HepG2 (cell line): ENCODE results near the gene UVSSA. TPM values are rescaled to one million over a fixed set of nuclear protein-coding genes. Genes with fewer than 3 reads are reported as not detected.

ENCODE experiments used
- AHR ChIP-seq: IDR thresholded peaks from 2 replicates; pipeline ENCODE4 v1.6.1; 2018; ENCODE audit warnings: missing genetic modification reagents, missing compliant biosample characterization
- EZH2 ChIP-seq: conservative IDR thresholded peaks from 2 replicates; pipeline ENCODE4 v1.6.1; 2012; ENCODE audit warnings: mild to moderate bottlenecking, low read depth, low read length, moderate library complexity
- GABPA ChIP-seq, 2 experiments: IDR thresholded peaks; 2 replicates each; pipeline ENCODE4 v1.6.1; 2011 to 2016; ENCODE audit warnings: low read depth in 2 of 2, low read length in 1 of 2, missing biosample characterization in 1 of 2, missing genetic modification characterization in 1 of 2
- GATAD1 ChIP-seq: IDR thresholded peaks from 2 replicates; pipeline ENCODE4 v1.6.1; 2016; ENCODE audit warnings: missing genetic modification reagents, missing compliant biosample characterization
- MAF1 ChIP-seq: sonication (generic); formaldehyde crosslinking; IDR thresholded peaks from 2 replicates; pipeline ENCODE4 v1.5.0; 2020; ENCODE audit warnings: missing genetic modification reagents, borderline replicate concordance
- MIER2 ChIP-seq: IDR thresholded peaks from 2 replicates; pipeline ENCODE4 v1.6.1; 2016; ENCODE audit warnings: missing biosample characterization, missing genetic modification reagents
- MYNN ChIP-seq: sonication (generic); formaldehyde crosslinking; IDR thresholded peaks from 2 replicates; pipeline ENCODE4 v1.4.0; 2020; ENCODE audit warnings: mild to moderate bottlenecking, low read depth, missing genetic modification reagents
- NPAS2 ChIP-seq: sonication (generic); formaldehyde crosslinking; IDR thresholded peaks from 2 replicates; pipeline ENCODE4 v1.8.0; 2022; ENCODE audit warnings: mild to moderate bottlenecking, missing genetic modification reagents, borderline replicate concordance
- PAF1 ChIP-seq: IDR thresholded peaks from 2 replicates; pipeline ENCODE4 v1.6.1; 2016; ENCODE audit warnings: missing genetic modification reagents, missing compliant biosample characterization
- PAWR ChIP-seq: sonication (generic); formaldehyde crosslinking; IDR thresholded peaks from 2 replicates; pipeline ENCODE4 v1.4.0; 2020; ENCODE audit warnings: missing genetic modification reagents, mild to moderate bottlenecking, borderline replicate concordance
- PCBP2 ChIP-seq: fragments of 200-400 bp; formaldehyde crosslinking; optimal IDR thresholded peaks from 2 replicates; pipeline ENCODE3; 2018; ENCODE audit warnings: low read length, low read depth; ENCODE audit not compliant: poor library complexity, severe bottlenecking
- PHF5A ChIP-seq: IDR thresholded peaks from one replicate; pipeline ENCODE4 v1.6.1; 2018; ENCODE audit warnings: low read depth, missing genetic modification reagents; ENCODE audit not compliant: unreplicated experiment
- RCOR2 ChIP-seq: IDR thresholded peaks from 2 replicates; pipeline ENCODE4 v1.6.1; 2016; ENCODE audit warnings: missing biosample characterization, missing genetic modification reagents
- TCF12 ChIP-seq, 2 experiments: fragments of 450-650 bp in 1 of 2; sonication (generic) in 1 of 2; formaldehyde crosslinking in 1 of 2; IDR thresholded peaks; 2 replicates each; pipeline versions ENCODE4 v1.6.1 to v1.8.0; 2017 to 2022; ENCODE audit warnings: antibody characterized with exemption in 1 of 2, mild to moderate bottlenecking in 1 of 2, missing genetic modification reagents in 1 of 2, moderate library complexity in 1 of 2
- ZNF292 ChIP-seq: sonication (generic); formaldehyde crosslinking; IDR thresholded peaks from 2 replicates; pipeline ENCODE4 v1.8.1; 2022; ENCODE audit warnings: mild to moderate bottlenecking, low read depth, missing genetic modification reagents, borderline replicate concordance
- ZNF451 ChIP-seq: sonication (generic); formaldehyde crosslinking; IDR thresholded peaks from 2 replicates; pipeline ENCODE4 v1.5.0; 2020; ENCODE audit warnings: mild to moderate bottlenecking, missing genetic modification reagents
- ZNF546 ChIP-seq: sonication (generic); formaldehyde crosslinking; conservative IDR thresholded peaks from 2 replicates; pipeline ENCODE4 v1.8.1; 2023; ENCODE audit warnings: mild to moderate bottlenecking, missing genetic modification reagents
- ZNF816 ChIP-seq: sonication (generic); formaldehyde crosslinking; IDR thresholded peaks from 2 replicates; pipeline ENCODE4 v1.8.0; 2022; ENCODE audit warnings: missing genetic modification reagents, mild to moderate bottlenecking, borderline replicate concordance
- ZNF83 ChIP-seq: sonication (generic); formaldehyde crosslinking; IDR thresholded peaks from 2 replicates; pipeline ENCODE4 v1.4.0; 2020; ENCODE audit warnings: missing genetic modification reagents, mild to moderate bottlenecking, borderline replicate concordance
- ZNF839 ChIP-seq: sonication (generic); formaldehyde crosslinking; IDR thresholded peaks from 2 replicates; pipeline ENCODE4 v1.4.0; 2020; ENCODE audit warnings: missing genetic modification reagents, mild to moderate bottlenecking, borderline replicate concordance
- ZNF850 ChIP-seq: sonication (generic); formaldehyde crosslinking; conservative IDR thresholded peaks from 2 replicates; pipeline ENCODE4 v1.9.0; 2021; ENCODE audit warnings: mild to moderate bottlenecking, missing genetic modification reagents
- ZNF883 ChIP-seq: sonication (generic); formaldehyde crosslinking; IDR thresholded peaks from 2 replicates; pipeline ENCODE4 v1.5.1; 2020; ENCODE audit warnings: mild to moderate bottlenecking, missing genetic modification reagents; ENCODE audit errors: not compliant biosample characterization
- polyA plus RNA-seq, 8 experiments: library from polyadenylated mRNA; depleted of rRNA in 3 of 8; stranded (reverse) in 7 of 8; unstranded in 1 of 8; fragments of >200 nt; fragmentation: Illumina TruSeq in 4 of 8; extraction: Trizol in 4 of 8; gene quantifications; 2 replicates each; pipeline versions ENCODE4 v1.2.1 to v1.2.3, GENCODE V29; 2011 to 2016; ENCODE audit warnings: low read depth in 4 of 8, missing spikeins in 1 of 8, mixed read lengths in 1 of 8; ENCODE audit not compliant: insufficient read depth in 1 of 8
- total RNA-seq, 5 experiments: library from RNA; depleted of rRNA; stranded (reverse); fragments of >200 nt; fragmentation: Illumina TruSeq; extraction: Trizol; gene quantifications; 2 replicates each; pipeline ENCODE4 v1.2.3, GENCODE V29; 2016; ENCODE audit warnings: low read depth in 1 of 5
- TF ChIP-seq, protein P1 (sequence below): sonication (generic); formaldehyde crosslinking; IDR thresholded peaks from 2 replicates; pipeline ENCODE4 v1.4.0; 2020; ENCODE audit warnings: missing genetic modification reagents
- TF ChIP-seq, protein P2 (sequence below): IDR thresholded peaks from 2 replicates; pipeline ENCODE4 v1.6.1; 2016; ENCODE audit warnings: low read depth, borderline replicate concordance
- TF ChIP-seq, protein P3 (sequence below): sonication (generic); formaldehyde crosslinking; IDR thresholded peaks from 2 replicates; pipeline ENCODE4; 2020; ENCODE audit warnings: missing genetic modification reagents, mild to moderate bottlenecking, borderline replicate concordance

Gene UVSSA
- total and polyA plus RNA-seq, 2 of the 13 experiments (the other 11 are each of a cell fraction or from before 2014, with no cell fraction given) = 4.6 to 8.4 TPM

DNA sequence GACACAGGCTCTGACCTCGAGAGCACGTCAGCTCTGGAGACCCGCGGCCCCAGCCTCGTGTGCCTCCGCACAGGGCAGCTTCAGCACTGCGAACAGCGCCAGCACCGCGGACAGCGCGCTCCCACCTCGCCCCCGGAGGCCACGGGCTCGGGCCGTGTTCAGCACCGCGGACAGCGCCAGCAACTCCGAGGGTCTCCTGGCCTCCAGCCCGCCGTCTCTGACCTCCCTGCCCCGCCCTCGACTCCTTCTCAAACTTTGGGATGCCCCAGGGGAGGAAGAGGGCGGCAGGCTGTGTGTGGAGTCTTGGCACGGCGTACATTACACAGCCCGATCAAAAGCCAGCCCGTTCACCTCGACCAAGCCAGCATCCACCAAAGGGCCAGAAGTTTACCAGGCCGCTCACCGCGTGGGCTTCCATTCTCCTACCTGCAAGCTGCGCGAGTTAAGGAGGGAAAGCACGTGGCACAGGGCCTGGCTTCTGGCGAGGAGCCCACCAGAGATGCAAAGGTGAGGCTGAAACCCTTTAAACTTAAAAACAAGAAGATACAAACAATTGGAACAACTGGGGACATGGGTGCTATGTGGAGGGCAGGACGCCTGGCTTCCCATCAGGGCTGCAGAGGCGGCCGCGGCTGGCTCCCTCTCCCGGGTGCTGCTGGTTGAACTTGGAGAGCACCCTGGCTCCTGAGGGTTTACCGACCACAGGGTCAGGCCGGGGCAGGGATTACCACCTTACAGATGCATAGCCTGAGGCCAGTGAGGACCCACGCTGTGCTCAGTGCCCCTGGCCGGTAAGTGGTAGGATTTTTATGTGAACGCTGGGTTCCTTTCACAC is 63.7 kb downstream of the UVSSA start (continued):
- TF ChIP-seq ZNF292 (CRISPR knock-in tag) (no peak), GABPA (IDR thresholded peaks at IDR 0.05; ENCODE audit: low read depth, low read length) (no peak), GABPA (CRISPR knock-in tag; IDR thresholded peaks at IDR 0.05; ENCODE audit: low read depth) (no peak; the same call in 1 of the 2 replicates), ZNF546 (CRISPR knock-in tag) (peak; percentile 100), PHF5A (CRISPR knock-in tag) (peak; percentile 96), ZNF883 (peak; percentile 100), MIER2 (CRISPR knock-in tag) (peak; percentile 100), GATAD1 (peak; percentile 92), NPAS2 (CRISPR knock-in tag) (peak; percentile 99), PAWR (CRISPR knock-in tag) (peak; percentile 100), ZNF83 (CRISPR knock-in tag) (peak; percentile 100), PAF1 (CRISPR knock-in tag) (peak; percentile 89; the same call in 1 of the 2 replicates), AHR (CRISPR knock-in tag) (peak; percentile 100), MYNN (CRISPR knock-in tag) (peak; percentile 99), TCF12 (IDR thresholded peaks at IDR 0.05) (no peak), TCF12 (CRISPR knock-in tag; IDR thresholded peaks at IDR 0.05) (peak; percentile 100), RCOR2 (CRISPR knock-in tag) (peak; percentile 93), ZNF850 (CRISPR knock-in tag) (peak; percentile 99), ZNF816 (CRISPR knock-in tag) (peak; percentile 100), EZH2 (no peak), ZNF839 (peak; percentile 100), ZNF451 (peak; percentile 100), PCBP2 (no peak), MAF1 (CRISPR knock-in tag) (peak; percentile 100)
- TF ChIP-seq, protein P1, sequence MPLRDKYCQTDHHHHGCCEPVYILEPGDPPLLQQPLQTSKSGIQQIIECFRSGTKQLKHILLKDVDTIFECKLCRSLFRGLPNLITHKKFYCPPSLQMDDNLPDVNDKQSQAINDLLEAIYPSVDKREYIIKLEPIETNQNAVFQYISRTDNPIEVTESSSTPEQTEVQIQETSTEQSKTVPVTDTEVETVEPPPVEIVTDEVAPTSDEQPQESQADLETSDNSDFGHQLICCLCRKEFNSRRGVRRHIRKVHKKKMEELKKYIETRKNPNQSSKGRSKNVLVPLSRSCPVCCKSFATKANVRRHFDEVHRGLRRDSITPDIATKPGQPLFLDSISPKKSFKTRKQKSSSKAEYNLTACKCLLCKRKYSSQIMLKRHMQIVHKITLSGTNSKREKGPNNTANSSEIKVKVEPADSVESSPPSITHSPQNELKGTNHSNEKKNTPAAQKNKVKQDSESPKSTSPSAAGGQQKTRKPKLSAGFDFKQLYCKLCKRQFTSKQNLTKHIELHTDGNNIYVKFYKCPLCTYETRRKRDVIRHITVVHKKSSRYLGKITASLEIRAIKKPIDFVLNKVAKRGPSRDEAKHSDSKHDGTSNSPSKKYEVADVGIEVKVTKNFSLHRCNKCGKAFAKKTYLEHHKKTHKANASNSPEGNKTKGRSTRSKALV (CRISPR knock-in tag) = peak; percentile 99
- TF ChIP-seq, protein P2, sequence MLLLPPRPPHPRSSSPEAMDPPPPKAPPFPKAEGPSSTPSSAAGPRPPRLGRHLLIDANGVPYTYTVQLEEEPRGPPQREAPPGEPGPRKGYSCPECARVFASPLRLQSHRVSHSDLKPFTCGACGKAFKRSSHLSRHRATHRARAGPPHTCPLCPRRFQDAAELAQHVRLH (CRISPR knock-in tag) = peak; percentile 100
- TF ChIP-seq, protein P3, sequence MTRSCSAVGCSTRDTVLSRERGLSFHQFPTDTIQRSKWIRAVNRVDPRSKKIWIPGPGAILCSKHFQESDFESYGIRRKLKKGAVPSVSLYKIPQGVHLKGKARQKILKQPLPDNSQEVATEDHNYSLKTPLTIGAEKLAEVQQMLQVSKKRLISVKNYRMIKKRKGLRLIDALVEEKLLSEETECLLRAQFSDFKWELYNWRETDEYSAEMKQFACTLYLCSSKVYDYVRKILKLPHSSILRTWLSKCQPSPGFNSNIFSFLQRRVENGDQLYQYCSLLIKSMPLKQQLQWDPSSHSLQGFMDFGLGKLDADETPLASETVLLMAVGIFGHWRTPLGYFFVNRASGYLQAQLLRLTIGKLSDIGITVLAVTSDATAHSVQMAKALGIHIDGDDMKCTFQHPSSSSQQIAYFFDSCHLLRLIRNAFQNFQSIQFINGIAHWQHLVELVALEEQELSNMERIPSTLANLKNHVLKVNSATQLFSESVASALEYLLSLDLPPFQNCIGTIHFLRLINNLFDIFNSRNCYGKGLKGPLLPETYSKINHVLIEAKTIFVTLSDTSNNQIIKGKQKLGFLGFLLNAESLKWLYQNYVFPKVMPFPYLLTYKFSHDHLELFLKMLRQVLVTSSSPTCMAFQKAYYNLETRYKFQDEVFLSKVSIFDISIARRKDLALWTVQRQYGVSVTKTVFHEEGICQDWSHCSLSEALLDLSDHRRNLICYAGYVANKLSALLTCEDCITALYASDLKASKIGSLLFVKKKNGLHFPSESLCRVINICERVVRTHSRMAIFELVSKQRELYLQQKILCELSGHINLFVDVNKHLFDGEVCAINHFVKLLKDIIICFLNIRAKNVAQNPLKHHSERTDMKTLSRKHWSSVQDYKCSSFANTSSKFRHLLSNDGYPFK (CRISPR knock-in tag) = peak; percentile 96
